Measurements from ENCODE around the gene ACTL8.

The ACTL8 gene

GRCh38 chr1:17825273-17826164 is 70.4 kb downstream of the ACTL8 start:
- Mint-ChIP-seq H3K9me3 (no peaks in the 10 kb centered on the region), H3K4me3 (no peak overlapping the region), H3K36me3 (ENCODE audit: low read depth) (no peaks in the 10 kb centered on the region), H3K27me3 (no peaks in the 10 kb centered on the region), H3K27ac (no peak overlapping the region), H3K4me1 (no peaks in the 10 kb centered on the region)
- ATAC-seq, result no peak
- DNase-seq, result no peak

GRCh38 chr1:17826165-17826488 is 71.0 kb downstream of the ACTL8 start:
- Mint-ChIP-seq H3K27ac (no peak overlapping the region), H3K36me3 (ENCODE audit: low read depth) (no peaks in the 10 kb centered on the region), H3K9me3 (no peaks in the 10 kb centered on the region), H3K4me1 (no peaks in the 10 kb centered on the region), H3K4me3 (no peak overlapping the region), H3K27me3 (no peaks in the 10 kb centered on the region)
- DNase-seq (peak; percentile 40), ATAC-seq (no peak)

- Mint-ChIP-seq H3K9me3 (no peaks in the 10 kb centered on the region), H3K4me1 (no peaks in the 10 kb centered on the region), H3K4me3 (no peak overlapping the region), H3K27me3 (peaks cover 4% of the 10 kb centered on the region), H3K36me3 (ENCODE audit: low read depth) (no peaks in the 10 kb centered on the region), H3K27ac (no peak overlapping the region)
- DNase-seq (no peak), ATAC-seq (no peak)
These were observed 73.9 kb downstream of the ACTL8 start for GRCh38 chr1:17828991-17829390.

GRCh38 chr1:17829579-17829978 is 74.4 kb downstream of the ACTL8 start:
- Mint-ChIP-seq H3K27ac (no peak overlapping the region), H3K4me1 (no peaks in the 10 kb centered on the region), H3K27me3 (peaks cover 4% of the 10 kb centered on the region), H3K36me3 (ENCODE audit: low read depth) (no peaks in the 10 kb centered on the region), H3K9me3 (no peaks in the 10 kb centered on the region), H3K4me3 (no peak overlapping the region)
- DNase-seq (no peak), ATAC-seq (no peak)

- Mint-ChIP-seq H3K27ac (no peak overlapping the region), H3K4me3 (no peak overlapping the region), H3K4me1 (no peaks in the 10 kb centered on the region), H3K27me3 (peaks cover 4% of the 10 kb centered on the region), H3K36me3 (ENCODE audit: low read depth) (no peaks in the 10 kb centered on the region), H3K9me3 (no peaks in the 10 kb centered on the region)
- ATAC-seq (no peak), DNase-seq (no peak)
These were observed 76.5 kb downstream of the ACTL8 start for GRCh38 chr1:17831597-17831996.

- no peaks in the 10 kb centered on the region for H3K4me1 Mint-ChIP-seq
- no peak overlapping the region for H3K4me3 Mint-ChIP-seq
- no peaks in the 10 kb centered on the region for H3K9me3 Mint-ChIP-seq
- H3K27ac Mint-ChIP-seq, result no peak overlapping the region
- H3K27me3 Mint-ChIP-seq, result peaks cover 4% of the 10 kb centered on the region
- no peaks in the 10 kb centered on the region for H3K36me3 Mint-ChIP-seq (ENCODE audit: low read depth)
- DNase-seq (no peak), ATAC-seq (no peak)
These were observed 78.7 kb downstream of the ACTL8 start for GRCh38 chr1:17833661-17834501.

- Mint-ChIP-seq H3K4me1 (no peaks in the 10 kb centered on the region), H3K9me3 (no peaks in the 10 kb centered on the region), H3K27me3 (peaks cover 4% of the 10 kb centered on the region), H3K27ac (no peak overlapping the region), H3K4me3 (no peak overlapping the region), H3K36me3 (ENCODE audit: low read depth) (no peaks in the 10 kb centered on the region)
- DNase-seq (no peak), ATAC-seq (no peak)
These were observed 79.5 kb downstream of the ACTL8 start for GRCh38 chr1:17834561-17835100.

GRCh38 chr1:17837233-17838030 is 82.3 kb downstream of the ACTL8 start:
- no peak for DNase-seq
- H3K4me1 Mint-ChIP-seq, result no peaks in the 10 kb centered on the region
- H3K27me3 Mint-ChIP-seq, result peaks cover 2% of the 10 kb centered on the region
- no peak overlapping the region for H3K4me3 Mint-ChIP-seq
- no peaks in the 10 kb centered on the region for H3K9me3 Mint-ChIP-seq
- H3K36me3 Mint-ChIP-seq (ENCODE audit: low read depth), result no peaks in the 10 kb centered on the region
- no peak overlapping the region for H3K27ac Mint-ChIP-seq
- ATAC-seq, result no peak

GRCh38 chr1:17839641-17840196 is 84.6 kb downstream of the ACTL8 start:
- no peaks in the 10 kb centered on the region for H3K27me3 Mint-ChIP-seq
- H3K4me1 Mint-ChIP-seq, result no peaks in the 10 kb centered on the region
- no peaks in the 10 kb centered on the region for H3K36me3 Mint-ChIP-seq (ENCODE audit: low read depth)
- DNase-seq (no peak), ATAC-seq (no peak)
- no peaks in the 10 kb centered on the region for H3K9me3 Mint-ChIP-seq
- no peak overlapping the region for H3K27ac Mint-ChIP-seq
- H3K4me3 Mint-ChIP-seq, result no peak overlapping the region

GRCh38 chr1:17841944-17842343 is 86.8 kb downstream of the ACTL8 start:
- H3K4me3 Mint-ChIP-seq, result no peak overlapping the region
- H3K36me3 Mint-ChIP-seq (ENCODE audit: low read depth), result no peaks in the 10 kb centered on the region
- H3K27me3 Mint-ChIP-seq, result peaks cover 4% of the 10 kb centered on the region
- ATAC-seq (no peak), DNase-seq (no peak)
- H3K27ac Mint-ChIP-seq, result no peak overlapping the region
- no peaks in the 10 kb centered on the region for H3K9me3 Mint-ChIP-seq
- H3K4me1 Mint-ChIP-seq, result no peaks in the 10 kb centered on the region

- no peak for DNase-seq
- H3K4me3 Mint-ChIP-seq, result no peak overlapping the region
- no peaks in the 10 kb centered on the region for H3K4me1 Mint-ChIP-seq
- peaks cover 2% of the 10 kb centered on the region for H3K9me3 Mint-ChIP-seq
- H3K36me3 Mint-ChIP-seq (ENCODE audit: low read depth), result no peaks in the 10 kb centered on the region
- H3K27me3 Mint-ChIP-seq, result peaks cover 6% of the 10 kb centered on the region
- H3K27ac Mint-ChIP-seq, result no peak overlapping the region
- no peak for ATAC-seq
These were observed 87.6 kb downstream of the ACTL8 start for GRCh38 chr1:17842686-17843085.

GRCh38 chr1:17844185-17844826 is 89.2 kb downstream of the ACTL8 start:
- ATAC-seq (no peak), DNase-seq (no peak)
- Mint-ChIP-seq H3K9me3 (peaks cover 4% of the 10 kb centered on the region), H3K27ac (no peak overlapping the region), H3K4me1 (no peaks in the 10 kb centered on the region), H3K36me3 (ENCODE audit: low read depth) (no peaks in the 10 kb centered on the region), H3K4me3 (no peak overlapping the region), H3K27me3 (peaks cover 8% of the 10 kb centered on the region)

GRCh38 chr1:17845583-17845982 is 90.5 kb downstream of the ACTL8 start:
- ATAC-seq (no peak), DNase-seq (no peak)
- Mint-ChIP-seq H3K27me3 (peaks cover 8% of the 10 kb centered on the region), H3K4me1 (no peaks in the 10 kb centered on the region), H3K9me3 (peaks cover 4% of the 10 kb centered on the region), H3K4me3 (no peak overlapping the region), H3K36me3 (ENCODE audit: low read depth) (no peaks in the 10 kb centered on the region), H3K27ac (no peak overlapping the region)

- DNase-seq (no peak), ATAC-seq (no peak)
These were observed 91.2 kb downstream of the ACTL8 start for GRCh38 chr1:17846341-17846740.

More at GRCh38 chr1:17846341-17846740, 91.2 kb downstream of the ACTL8 start:
- Mint-ChIP-seq H3K27ac (no peak overlapping the region), H3K9me3 (peaks cover 4% of the 10 kb centered on the region), H3K36me3 (ENCODE audit: low read depth) (no peaks in the 10 kb centered on the region), H3K4me1 (no peaks in the 10 kb centered on the region), H3K4me3 (no peak overlapping the region), H3K27me3 (peaks cover 8% of the 10 kb centered on the region)

All from activated naive CD8-positive, alpha-beta T cell treated with anti-CD3 and anti-CD28 coated beads, Interleukin-2, amount 50 U/mL, for 24 hours (primary cell).